ENCODE measurements around the gene NR2F6.

DNA sequence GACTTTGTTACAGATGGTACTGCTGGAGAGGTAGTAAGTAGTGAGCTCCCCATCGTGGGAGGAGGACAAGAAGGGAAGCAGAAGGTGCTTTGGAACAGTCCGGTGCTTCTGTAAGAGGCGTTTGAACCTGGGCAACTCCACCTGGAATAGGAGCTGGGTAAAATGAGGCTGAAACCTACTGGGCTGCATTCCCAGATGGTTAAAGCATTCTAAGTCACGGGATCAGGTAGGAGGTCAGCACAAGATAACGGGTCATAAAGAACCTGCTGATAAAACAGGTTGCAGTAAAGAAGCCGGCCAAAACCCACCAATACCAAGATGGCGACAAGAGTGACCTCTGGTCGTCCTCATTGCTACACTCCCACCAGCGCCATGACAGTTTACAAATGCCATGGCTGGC lies 41.0 kb upstream of the NR2F6 start:
- TF ChIP-seq, protein P1, sequence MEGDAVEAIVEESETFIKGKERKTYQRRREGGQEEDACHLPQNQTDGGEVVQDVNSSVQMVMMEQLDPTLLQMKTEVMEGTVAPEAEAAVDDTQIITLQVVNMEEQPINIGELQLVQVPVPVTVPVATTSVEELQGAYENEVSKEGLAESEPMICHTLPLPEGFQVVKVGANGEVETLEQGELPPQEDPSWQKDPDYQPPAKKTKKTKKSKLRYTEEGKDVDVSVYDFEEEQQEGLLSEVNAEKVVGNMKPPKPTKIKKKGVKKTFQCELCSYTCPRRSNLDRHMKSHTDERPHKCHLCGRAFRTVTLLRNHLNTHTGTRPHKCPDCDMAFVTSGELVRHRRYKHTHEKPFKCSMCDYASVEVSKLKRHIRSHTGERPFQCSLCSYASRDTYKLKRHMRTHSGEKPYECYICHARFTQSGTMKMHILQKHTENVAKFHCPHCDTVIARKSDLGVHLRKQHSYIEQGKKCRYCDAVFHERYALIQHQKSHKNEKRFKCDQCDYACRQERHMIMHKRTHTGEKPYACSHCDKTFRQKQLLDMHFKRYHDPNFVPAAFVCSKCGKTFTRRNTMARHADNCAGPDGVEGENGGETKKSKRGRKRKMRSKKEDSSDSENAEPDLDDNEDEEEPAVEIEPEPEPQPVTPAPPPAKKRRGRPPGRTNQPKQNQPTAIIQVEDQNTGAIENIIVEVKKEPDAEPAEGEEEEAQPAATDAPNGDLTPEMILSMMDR (IDR thresholded peaks at IDR 0.05) = no peak
- no peak for TF ChIP-seq POLR2A (IDR thresholded peaks at IDR 0.05)
